ENCODE measurements around the gene MYO1C. TPM values are rescaled to one million over a fixed set of nuclear protein-coding genes. Genes with fewer than 3 reads are reported as not detected.
A peak's percentile ranks its signal among the peaks of the same experiment; 100 is the strongest.
"Not testable (repeated sequence)": the region's sequence is repeated elsewhere in the genome, so short reads cannot be mapped to it uniquely, and the experiment has no call there.

Gene MYO1C
- polyA plus RNA-seq, 4 donors: 51.1 to 67.1 (median 59.8) TPM

DNA sequence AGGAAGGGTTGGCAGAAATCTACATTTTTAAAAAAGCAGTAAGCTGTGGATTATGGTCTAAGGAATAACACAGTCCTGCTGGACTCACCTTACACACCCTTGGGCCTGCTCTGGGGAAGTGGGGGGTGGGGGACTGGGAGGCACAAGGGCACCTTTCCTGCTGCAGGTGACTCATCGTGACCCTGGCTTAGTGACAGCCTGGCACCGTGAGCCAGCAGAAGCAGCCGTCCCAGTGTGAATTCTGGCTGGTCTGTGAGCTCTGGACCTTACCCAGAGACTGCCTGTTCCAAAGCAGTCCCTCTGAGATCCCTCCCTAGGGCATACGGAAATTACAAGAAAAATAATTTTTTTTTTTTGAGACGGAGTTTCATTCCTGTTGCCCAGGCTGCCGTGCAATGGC is 32.3 kb downstream of the MYO1C start:
- no peak overlapping the region for H3K4me3 ChIP-seq (ENCODE audit: low read depth in 1 of 3, low read length in 3 of 3)
- 14 to 37% (median 19%) methylated on average over 6 of the region's 6 CpGs for WGBS, 3 donors
- H3K27me3 ChIP-seq (ENCODE audit: control insufficient read depth in 3 of 3, insufficient read depth in 3 of 3, low read length in 3 of 3): no peaks in the 10 kb centered on the region
- FAIRE-seq (no peak), DNase-seq (peak; percentile 46 to 96)
- H3K9me3 ChIP-seq (ENCODE audit: control insufficient read depth in 2 of 2, insufficient read depth in 1 of 2, low read depth in 1 of 2, low read length in 1 of 2): no peaks in the 10 kb centered on the region
- peak overlapping the region in 2 of 3 donors; percentile 37 to 80 for H3K27ac ChIP-seq (ENCODE audit: low read depth in 1 of 3, low read length in 2 of 3)
- peaks cover 0 to 20% (median 3%) of the 10 kb centered on the region in 3 donors for H3K4me1 ChIP-seq (ENCODE audit: control insufficient read depth in 3 of 3, insufficient read depth in 2 of 3, low read depth in 1 of 3, low read length in 2 of 3)
- peaks cover 0 to 26% (median 0%) of the 10 kb centered on the region in 3 donors for H3K36me3 ChIP-seq (ENCODE audit: control insufficient read depth in 3 of 3, insufficient read depth in 2 of 3, low read depth in 1 of 3, low read length in 3 of 3)

DNA sequence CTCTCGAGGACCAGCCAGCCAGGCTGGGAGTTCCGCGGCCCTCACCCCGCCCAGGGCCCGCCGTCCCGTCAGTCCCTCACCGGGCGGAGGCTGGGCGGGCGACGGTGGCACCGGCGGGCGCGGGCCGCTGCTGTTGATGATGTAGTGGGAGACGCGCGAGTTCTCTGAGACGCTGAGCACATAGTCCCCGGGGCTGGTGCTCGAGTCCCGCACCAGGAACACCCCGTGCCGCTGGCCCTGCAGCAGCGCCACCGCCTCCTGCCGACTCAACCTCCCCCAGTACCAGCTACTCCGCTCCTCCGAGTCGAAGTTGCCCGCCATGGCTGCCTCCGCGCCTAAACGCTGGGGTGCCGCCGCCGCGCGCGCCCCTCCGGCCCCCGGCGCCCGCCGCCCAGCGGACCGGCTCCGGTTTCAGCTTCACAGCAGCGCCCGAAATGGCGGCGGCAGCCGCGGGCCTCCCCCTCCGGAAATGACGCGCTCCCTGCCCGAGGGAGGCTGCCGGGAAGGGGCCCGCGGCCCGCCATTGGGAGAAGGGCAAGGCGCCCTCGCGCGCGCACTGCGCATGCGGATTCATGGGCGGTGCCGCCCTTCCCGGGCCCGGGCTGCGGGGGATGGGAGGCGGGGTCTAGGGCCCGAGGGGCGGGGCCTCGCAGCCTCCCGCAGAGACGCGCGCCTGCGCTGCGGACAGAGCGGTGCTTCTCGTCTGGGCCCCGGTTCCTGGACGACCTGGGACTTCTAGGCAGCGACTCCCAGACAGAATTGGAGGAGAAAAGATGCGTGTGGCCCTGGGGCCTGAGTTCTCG is 36.5 kb downstream of the MYO1C start, which contains the start of gene CRK:
Gene CRK, minus strand, starts transcription at position 436 of the 803 bp plus-strand sequence. Its CDS starts 115 bp downstream, at position 321.
- Histone ChIP-seq H3K27me3 (ENCODE audit: control insufficient read depth in 3 of 3, insufficient read depth in 3 of 3, low read length in 3 of 3) (no peaks in the 10 kb centered on the region), H3K4me3 (ENCODE audit: low read depth in 1 of 3, low read length in 3 of 3) (peak within 1 kb of the TSS; percentile 84 to 99 (median 89)), H3K9me3 (ENCODE audit: control insufficient read depth in 2 of 2, insufficient read depth in 1 of 2, low read depth in 1 of 2, low read length in 1 of 2) (no peaks in the 10 kb centered on the region), H3K4me1 (ENCODE audit: control insufficient read depth in 3 of 3, insufficient read depth in 2 of 3, low read depth in 1 of 3, low read length in 2 of 3) (peaks cover 3 to 24% (median 5%) of the 10 kb centered on the region in 3 donors), H3K36me3 (ENCODE audit: control insufficient read depth in 3 of 3, insufficient read depth in 2 of 3, low read depth in 1 of 3, low read length in 3 of 3) (peaks cover 0 to 25% (median 0%) of the 10 kb centered on the region in 3 donors), H3K27ac (ENCODE audit: low read depth in 1 of 3, low read length in 2 of 3) (peak within 1 kb of the TSS; percentile 95 to 97 (median 96))
- 0 to 1% (median 1%) methylated on average over 64 to 93 of the region's 93 CpGs for WGBS, 3 donors
- DNase-seq (peak; percentile 97 to 99), FAIRE-seq (no peak)

GRCh38 chr17:1455291-1455796 is 37.1 kb downstream of the MYO1C start:
- Histone ChIP-seq H3K27ac (ENCODE audit: low read depth in 1 of 3, low read length in 2 of 3) (peak overlapping the region; percentile 95 to 97 (median 96)), H3K4me1 (ENCODE audit: control insufficient read depth in 3 of 3, insufficient read depth in 2 of 3, low read depth in 1 of 3, low read length in 2 of 3) (peaks cover 3 to 24% (median 5%) of the 10 kb centered on the region in 3 donors), H3K36me3 (ENCODE audit: control insufficient read depth in 3 of 3, insufficient read depth in 2 of 3, low read depth in 1 of 3, low read length in 3 of 3) (peaks cover 0 to 28% (median 0%) of the 10 kb centered on the region in 3 donors), H3K27me3 (ENCODE audit: control insufficient read depth in 3 of 3, insufficient read depth in 3 of 3, low read length in 3 of 3) (no peaks in the 10 kb centered on the region), H3K9me3 (ENCODE audit: control insufficient read depth in 2 of 2, insufficient read depth in 1 of 2, low read depth in 1 of 2, low read length in 1 of 2) (no peaks in the 10 kb centered on the region), H3K4me3 (ENCODE audit: low read depth in 1 of 3, low read length in 3 of 3) (peak overlapping the region; percentile 84 to 99 (median 89))
- DNase-seq (peak; percentile 66 to 79), FAIRE-seq (no peak)
- WGBS, 3 donors: 0 to 1% (median 1%) methylated on average over 23 to 31 of the region's 31 CpGs

DNA sequence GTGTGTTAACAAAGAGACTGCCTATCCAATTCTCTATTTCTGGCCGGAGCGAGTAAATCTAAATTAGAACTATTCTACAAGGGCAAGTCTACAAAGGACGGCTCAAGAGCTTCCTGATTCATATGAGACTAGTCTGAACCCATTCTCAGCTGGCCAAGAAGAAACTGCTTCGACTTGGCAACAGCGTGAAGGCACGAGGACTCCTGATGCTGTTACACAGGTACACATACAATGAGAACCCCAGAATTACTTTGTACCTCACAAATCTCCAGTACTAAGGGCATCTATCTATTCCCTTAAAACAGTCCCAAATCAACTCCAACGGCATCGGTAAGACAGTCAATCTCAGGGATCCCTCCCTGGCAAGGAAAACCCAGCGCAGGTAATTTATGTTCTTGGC is 37.9 kb downstream of the MYO1C start:
- H3K27ac ChIP-seq (ENCODE audit: low read depth in 1 of 3, low read length in 2 of 3): peak overlapping the region; percentile 95 to 97 (median 96)
- 50 to 66% (median 62%) methylated on average over 9 of the region's 9 CpGs for WGBS, 3 donors

DNA sequence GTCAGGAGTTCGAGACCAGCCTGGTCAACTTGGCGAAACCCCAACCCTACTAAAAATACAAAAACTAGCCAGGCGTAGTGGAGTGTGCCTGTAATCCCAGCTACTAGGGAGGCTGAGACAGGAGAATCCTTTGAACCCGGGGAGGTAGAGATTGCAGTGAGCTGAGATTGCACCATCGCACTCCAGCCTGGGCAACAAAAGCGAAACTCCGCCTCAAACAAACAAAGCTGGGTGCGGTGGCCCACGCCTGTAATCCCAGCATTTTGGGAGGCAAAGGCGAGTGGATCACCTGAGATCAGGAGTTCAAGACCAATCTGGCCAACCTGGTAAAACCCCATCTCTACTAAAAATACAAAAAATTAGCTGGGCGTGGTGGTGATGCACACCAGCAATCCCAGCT is 38.8 kb downstream of the MYO1C start:
- peaks cover 0 to 16% (median 5%) of the 10 kb centered on the region in 3 donors for H3K4me1 ChIP-seq (ENCODE audit: control insufficient read depth in 3 of 3, insufficient read depth in 2 of 3, low read depth in 1 of 3, low read length in 2 of 3)
- 39 to 80% (median 48%) methylated on average over 11 of the region's 11 CpGs for WGBS, 3 donors
- H3K4me3 ChIP-seq (ENCODE audit: low read depth in 1 of 3, low read length in 3 of 3); H3K27ac ChIP-seq (ENCODE audit: low read depth in 1 of 3, low read length in 2 of 3); FAIRE-seq; H3K27me3 ChIP-seq (ENCODE audit: control insufficient read depth in 3 of 3, insufficient read depth in 3 of 3, low read length in 3 of 3); H3K9me3 ChIP-seq (ENCODE audit: control insufficient read depth in 2 of 2, insufficient read depth in 1 of 2, low read depth in 1 of 2, low read length in 1 of 2): not testable (repeated sequence)
- DNase-seq: peak in 1 of 2 donors; percentile 58
- H3K36me3 ChIP-seq (ENCODE audit: control insufficient read depth in 3 of 3, insufficient read depth in 2 of 3, low read depth in 1 of 3, low read length in 3 of 3): peaks cover 0 to 36% (median 0%) of the 10 kb centered on the region in 3 donors

More for the DNA sequence above, 37.9 kb downstream of the MYO1C start:
- Histone ChIP-seq H3K9me3 (ENCODE audit: control insufficient read depth in 2 of 2, insufficient read depth in 1 of 2, low read depth in 1 of 2, low read length in 1 of 2) (no peaks in the 10 kb centered on the region), H3K4me3 (ENCODE audit: low read depth in 1 of 3, low read length in 3 of 3) (peak overlapping the region in 2 of 3 donors; percentile 84 to 89), H3K27me3 (ENCODE audit: control insufficient read depth in 3 of 3, insufficient read depth in 3 of 3, low read length in 3 of 3) (no peaks in the 10 kb centered on the region), H3K36me3 (ENCODE audit: control insufficient read depth in 3 of 3, insufficient read depth in 2 of 3, low read depth in 1 of 3, low read length in 3 of 3) (peaks cover 0 to 32% (median 0%) of the 10 kb centered on the region in 3 donors), H3K4me1 (ENCODE audit: control insufficient read depth in 3 of 3, insufficient read depth in 2 of 3, low read depth in 1 of 3, low read length in 2 of 3) (peaks cover 0 to 16% (median 5%) of the 10 kb centered on the region in 3 donors)
- DNase-seq: no peak
- no peak for FAIRE-seq

DNA sequence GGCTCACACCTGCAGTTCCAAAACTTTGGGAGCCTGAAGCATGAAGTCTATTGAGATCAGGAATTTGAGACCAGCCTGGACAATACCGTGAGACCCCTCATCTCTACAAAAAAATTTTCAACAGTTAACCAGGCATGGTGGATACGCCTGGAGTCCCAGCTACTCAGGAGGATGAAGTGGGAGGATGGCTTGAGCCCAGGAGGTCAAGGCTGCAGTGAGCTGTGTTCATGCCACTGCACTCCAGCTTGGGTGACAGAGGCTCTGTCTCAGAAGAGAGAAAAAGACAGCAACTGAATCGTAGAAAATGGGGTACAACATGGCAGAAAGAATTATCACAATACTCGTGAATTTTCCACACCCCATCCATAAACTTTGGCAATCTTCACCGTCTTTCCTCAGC is 39.6 kb downstream of the MYO1C start:
- Histone ChIP-seq H3K9me3 (ENCODE audit: control insufficient read depth in 2 of 2, insufficient read depth in 1 of 2, low read depth in 1 of 2, low read length in 1 of 2) (no peaks in the 10 kb centered on the region), H3K4me3 (ENCODE audit: low read depth in 1 of 3, low read length in 3 of 3) (no peak overlapping the region), H3K4me1 (ENCODE audit: control insufficient read depth in 3 of 3, insufficient read depth in 2 of 3, low read depth in 1 of 3, low read length in 2 of 3) (peaks cover 0 to 16% (median 5%) of the 10 kb centered on the region in 3 donors), H3K36me3 (ENCODE audit: control insufficient read depth in 3 of 3, insufficient read depth in 2 of 3, low read depth in 1 of 3, low read length in 3 of 3) (peaks cover 0 to 40% (median 0%) of the 10 kb centered on the region in 3 donors), H3K27ac (ENCODE audit: low read depth in 1 of 3, low read length in 2 of 3) (no peak overlapping the region), H3K27me3 (ENCODE audit: control insufficient read depth in 3 of 3, insufficient read depth in 3 of 3, low read length in 3 of 3) (no peaks in the 10 kb centered on the region)
- FAIRE-seq: no peak
- DNase-seq: no peak
- WGBS, 3 donors: 43 to 66% (median 51%) methylated on average over 5 of the region's 5 CpGs

DNA sequence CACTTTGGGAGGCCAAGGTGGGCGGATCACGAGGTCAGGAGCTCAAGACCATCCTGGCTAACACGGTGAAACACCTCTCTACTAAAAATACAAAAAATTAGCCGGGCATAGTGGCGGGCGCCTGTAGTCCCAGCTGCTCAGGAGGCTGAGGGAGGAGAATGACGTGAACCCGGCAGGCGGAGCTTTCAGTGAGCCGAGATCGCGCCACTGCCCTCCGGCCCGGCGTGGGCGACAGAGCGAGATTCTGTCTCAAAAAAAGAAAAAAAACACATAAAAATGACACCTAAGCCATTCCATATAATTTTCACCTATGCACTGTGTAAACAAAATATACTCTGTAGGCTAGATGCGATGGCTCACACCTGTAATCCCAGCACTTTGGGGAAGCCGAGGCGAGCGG is 42.2 kb downstream of the MYO1C start:
- WGBS, 3 donors: 96 to 98% (median 96%) methylated on average over 19 to 21 of the region's 21 CpGs
- FAIRE-seq; H3K27ac ChIP-seq (ENCODE audit: low read depth in 1 of 3, low read length in 2 of 3); DNase-seq; H3K27me3 ChIP-seq (ENCODE audit: control insufficient read depth in 3 of 3, insufficient read depth in 3 of 3, low read length in 3 of 3); H3K9me3 ChIP-seq (ENCODE audit: control insufficient read depth in 2 of 2, insufficient read depth in 1 of 2, low read depth in 1 of 2, low read length in 1 of 2); H3K4me3 ChIP-seq (ENCODE audit: low read depth in 1 of 3, low read length in 3 of 3): not testable (repeated sequence)
- Histone ChIP-seq H3K4me1 (ENCODE audit: control insufficient read depth in 3 of 3, insufficient read depth in 2 of 3, low read depth in 1 of 3, low read length in 2 of 3) (peaks cover 0 to 13% (median 5%) of the 10 kb centered on the region in 3 donors), H3K36me3 (ENCODE audit: control insufficient read depth in 3 of 3, insufficient read depth in 2 of 3, low read depth in 1 of 3, low read length in 3 of 3) (peaks cover 0 to 51% (median 0%) of the 10 kb centered on the region in 3 donors)

DNA sequence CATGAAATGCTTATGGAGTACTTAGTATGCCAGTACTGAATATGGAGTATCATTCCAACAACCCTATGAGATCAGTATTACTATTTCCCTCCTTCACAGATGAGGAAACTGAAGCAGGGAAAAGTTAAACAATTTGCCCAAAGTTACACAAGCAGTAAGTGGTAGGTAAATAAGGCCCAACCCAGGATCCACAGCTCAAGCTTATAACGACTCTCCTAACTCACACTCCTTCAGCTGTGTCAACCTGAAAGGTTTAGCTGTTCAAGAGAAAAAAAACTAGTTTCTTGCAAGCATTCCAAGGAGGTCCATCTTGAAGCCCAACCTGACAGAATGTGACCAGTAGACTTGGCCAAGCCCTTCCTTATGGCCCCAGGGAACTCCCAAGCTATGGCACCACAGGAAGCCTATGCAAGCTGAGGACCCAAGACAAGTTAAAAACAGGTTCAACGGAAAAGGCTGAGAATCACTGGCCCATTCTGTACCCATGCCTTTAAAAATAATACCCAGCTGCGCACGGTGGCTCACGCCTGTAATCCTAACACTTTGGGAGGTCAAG is 43.0 kb downstream of the MYO1C start:
- 77 to 88% (median 84%) methylated on average over 5 of the region's 5 CpGs for WGBS, 3 donors
- no peaks in the 10 kb centered on the region for H3K9me3 ChIP-seq (ENCODE audit: control insufficient read depth in 2 of 2, insufficient read depth in 1 of 2, low read depth in 1 of 2, low read length in 1 of 2)
- no peak for DNase-seq
- H3K4me3 ChIP-seq (ENCODE audit: low read depth in 1 of 3, low read length in 3 of 3): no peak overlapping the region
- H3K27ac ChIP-seq (ENCODE audit: low read depth in 1 of 3, low read length in 2 of 3): no peak overlapping the region
- FAIRE-seq: no peak
- peaks cover 0 to 51% (median 0%) of the 10 kb centered on the region in 3 donors for H3K36me3 ChIP-seq (ENCODE audit: control insufficient read depth in 3 of 3, insufficient read depth in 2 of 3, low read depth in 1 of 3, low read length in 3 of 3)
- no peaks in the 10 kb centered on the region for H3K27me3 ChIP-seq (ENCODE audit: control insufficient read depth in 3 of 3, insufficient read depth in 3 of 3, low read length in 3 of 3)
- H3K4me1 ChIP-seq (ENCODE audit: control insufficient read depth in 3 of 3, insufficient read depth in 2 of 3, low read depth in 1 of 3, low read length in 2 of 3): peaks cover 0 to 7% (median 5%) of the 10 kb centered on the region in 3 donors
